HG02870 (cell line): ENCODE results near the gene CEP76.
"Not testable (repeated sequence)": the region's sequence is repeated elsewhere in the genome, so short reads cannot be mapped to it uniquely, and the experiment has no call there.

Source experiments
- ATAC-seq: cut with Tn5 transposase; IDR thresholded peaks from one replicate; pipeline ENCODE4 v1.9.1; 2021; ENCODE audit warnings: mild to moderate bottlenecking, moderate library complexity; ENCODE audit not compliant: unreplicated experiment

CEP76 gene

GRCh38 chr18:12645254-12645653, 57.3 kb downstream of the CEP76 start:
- ATAC-seq = no peak

- ATAC-seq = not testable (repeated sequence)
These were observed 58.8 kb downstream of the CEP76 start for GRCh38 chr18:12643756-12644155.

- no peak for ATAC-seq
These were observed 61.7 kb downstream of the CEP76 start for GRCh38 chr18:12640881-12641200.

GRCh38 chr18:12639990-12640880, 62.3 kb downstream of the CEP76 start:
- ATAC-seq = no peak

- ATAC-seq = no peak
These were observed 63.8 kb downstream of the CEP76 start for GRCh38 chr18:12638644-12639124.

- no peak for ATAC-seq
These were observed 64.5 kb downstream of the CEP76 start for GRCh38 chr18:12637901-12638643.

GRCh38 chr18:12637393-12637792, 65.1 kb downstream of the CEP76 start:
- no peak for ATAC-seq

GRCh38 chr18:12631831-12632477, 70.6 kb downstream of the CEP76 start:
- no peak for ATAC-seq

GRCh38 chr18:12630136-12630535, 72.4 kb downstream of the CEP76 start:
- no peak for ATAC-seq

- no peak for ATAC-seq
These were observed 73.5 kb downstream of the CEP76 start for GRCh38 chr18:12628706-12629702.

GRCh38 chr18:12627199-12627598, 75.3 kb downstream of the CEP76 start:
- ATAC-seq = not testable (repeated sequence)

- ATAC-seq = no peak
These were observed 77.3 kb downstream of the CEP76 start for GRCh38 chr18:12625241-12625640.
